G401 (cell line): ENCODE results near the gene RTP1. TPM values are rescaled to one million over a fixed set of nuclear protein-coding genes. Genes with fewer than 3 reads are reported as not detected.
"Not testable (repeated sequence)": the region's sequence is repeated elsewhere in the genome, so short reads cannot be mapped to it uniquely, and the experiment has no call there.

ENCODE experiments used
- DNase-seq: peaks from one replicate; pipeline ENCODE4 v3.0.0-alpha.2; 2015; ENCODE audit warnings: low spot score
- in situ Hi-C: cut with HindIII; loops from 2 replicates; pipeline ENCODE4 v1.10.0; 2016; ENCODE audit warnings: low sequenced_read_pairs, mixed read lengths
- total RNA-seq: library from RNA; depleted of rRNA; stranded (reverse); fragments of >200 nt; shearing (Covaris generic); gene quantifications from 2 replicates; pipeline ENCODE4 v1.2.3, GENCODE V29; 2014; rRNA removed

Gene RTP1
- total RNA-seq, 1 experiment from 2014 or later, result not detected

- no peak for DNase-seq
- in situ Hi-C loops, result no loop called here
Observed at GRCh38 chr3:187230011-187230410, 32.7 kb downstream of the RTP1 start.

- in situ Hi-C loops, result no loop called here
- no peak for DNase-seq
Observed at GRCh38 chr3:187236962-187237361, 39.7 kb downstream of the RTP1 start.

GRCh38 chr3:187237741-187238140 is 40.5 kb downstream of the RTP1 start:
- in situ Hi-C loops, result no loop called here
- DNase-seq, result no peak

GRCh38 chr3:187238239-187238638 is 41.0 kb downstream of the RTP1 start:
- in situ Hi-C loops, result no loop called here
- DNase-seq, result no peak

GRCh38 chr3:187238835-187239234 is 41.5 kb downstream of the RTP1 start:
- in situ Hi-C loops, DNase-seq: not testable (repeated sequence)

- in situ Hi-C loops, result no loop called here
Observed at GRCh38 chr3:187242435-187242834, 45.1 kb downstream of the RTP1 start.

GRCh38 chr3:187242900-187243299 is 45.6 kb downstream of the RTP1 start:
- DNase-seq, result no peak
- in situ Hi-C loops, result no loop called here

More at GRCh38 chr3:187242435-187242834, 45.1 kb downstream of the RTP1 start:
- no peak for DNase-seq

GRCh38 chr3:187243933-187244524 is 46.7 kb downstream of the RTP1 start:
- DNase-seq, result no peak
- in situ Hi-C loops, result no loop called here

- DNase-seq, result no peak
- in situ Hi-C loops, result no loop called here
Observed at GRCh38 chr3:187247398-187247797, 50.1 kb downstream of the RTP1 start.

Other genes with a start within 250 kb of the RTP1 start
- gene RPL39L, start 58.0 kb upstream of the RTP1 start, total RNA-seq, result 51.1 and 58.4 TPM in 2 replicates
- not detected in 2 replicates for gene MASP1, start 94.3 kb downstream of the RTP1 start, total RNA-seq
- gene RTP4, start 170.9 kb downstream of the RTP1 start, total RNA-seq, result not detected in 2 replicates